Measurements from ENCODE around the gene CCNL1.

Gene CCNL1

DNA sequence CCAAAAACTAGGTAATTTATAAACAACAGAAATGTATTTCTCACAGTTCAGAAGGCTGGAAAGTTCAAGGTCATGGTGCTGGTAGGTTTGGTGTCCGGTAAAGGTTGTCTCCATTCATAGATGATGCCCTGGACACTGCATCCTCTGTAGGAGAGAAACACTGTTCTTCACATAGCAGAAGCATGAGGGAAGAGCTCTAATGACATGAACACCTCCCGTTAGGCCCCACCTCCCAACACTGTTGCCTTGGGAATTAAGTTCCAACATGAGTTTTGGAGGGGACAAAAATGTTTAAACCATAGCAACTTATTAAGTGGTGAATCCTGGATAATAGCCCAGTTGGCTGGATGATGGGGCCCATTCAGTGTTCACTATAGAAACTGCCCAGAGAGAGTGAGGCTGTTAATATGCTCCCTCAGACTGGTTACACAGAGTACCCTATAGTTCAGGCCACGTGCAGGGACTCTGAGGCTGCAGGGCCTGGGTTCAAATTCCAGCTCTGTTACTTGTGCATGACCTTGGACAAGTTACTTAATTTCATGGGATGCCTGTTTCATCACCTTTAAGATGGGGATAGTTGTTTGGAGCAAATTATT lies 37.0 kb downstream of the CCNL1 start:
- no peak for DNase-seq

DNA sequence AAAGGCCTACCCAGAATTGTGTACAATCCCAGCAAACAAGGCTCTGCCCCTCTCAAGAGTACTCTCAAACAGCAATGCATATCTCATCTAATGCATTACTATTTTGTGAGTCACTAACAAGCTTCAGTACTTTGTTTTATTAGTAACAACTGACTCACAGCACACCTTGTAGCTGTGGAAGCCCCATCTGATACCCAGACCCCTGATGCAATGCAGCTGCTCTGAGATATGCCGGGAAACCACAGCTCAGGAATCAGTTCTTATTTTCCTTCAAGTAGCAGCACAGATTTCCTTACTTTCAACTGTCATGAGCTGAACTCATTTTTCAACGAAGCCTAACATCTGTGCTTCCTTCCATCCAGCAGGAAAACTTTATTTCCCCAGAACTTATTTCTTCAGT lies 37.8 kb downstream of the CCNL1 start:
- DNase-seq = no peak

DNA sequence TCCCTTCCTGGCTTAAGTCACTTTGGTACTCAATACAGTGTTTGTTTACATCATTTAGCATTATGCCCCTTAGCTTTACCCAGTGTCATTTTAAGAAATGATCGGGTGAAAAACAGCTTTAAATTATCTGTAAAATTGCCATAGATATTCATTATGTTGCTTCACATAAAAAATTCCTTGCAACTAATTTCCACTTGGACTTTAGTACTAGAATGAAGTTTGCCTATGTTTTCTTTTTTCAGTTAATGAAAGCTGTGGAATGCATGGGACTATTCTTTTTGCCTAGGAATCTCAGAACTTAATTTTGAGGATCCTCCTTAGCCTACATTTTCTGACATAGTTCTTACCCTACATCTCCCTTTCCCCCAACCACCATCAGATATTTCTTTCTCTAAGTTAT lies 38.4 kb downstream of the CCNL1 start:
- DNase-seq = no peak

DNA sequence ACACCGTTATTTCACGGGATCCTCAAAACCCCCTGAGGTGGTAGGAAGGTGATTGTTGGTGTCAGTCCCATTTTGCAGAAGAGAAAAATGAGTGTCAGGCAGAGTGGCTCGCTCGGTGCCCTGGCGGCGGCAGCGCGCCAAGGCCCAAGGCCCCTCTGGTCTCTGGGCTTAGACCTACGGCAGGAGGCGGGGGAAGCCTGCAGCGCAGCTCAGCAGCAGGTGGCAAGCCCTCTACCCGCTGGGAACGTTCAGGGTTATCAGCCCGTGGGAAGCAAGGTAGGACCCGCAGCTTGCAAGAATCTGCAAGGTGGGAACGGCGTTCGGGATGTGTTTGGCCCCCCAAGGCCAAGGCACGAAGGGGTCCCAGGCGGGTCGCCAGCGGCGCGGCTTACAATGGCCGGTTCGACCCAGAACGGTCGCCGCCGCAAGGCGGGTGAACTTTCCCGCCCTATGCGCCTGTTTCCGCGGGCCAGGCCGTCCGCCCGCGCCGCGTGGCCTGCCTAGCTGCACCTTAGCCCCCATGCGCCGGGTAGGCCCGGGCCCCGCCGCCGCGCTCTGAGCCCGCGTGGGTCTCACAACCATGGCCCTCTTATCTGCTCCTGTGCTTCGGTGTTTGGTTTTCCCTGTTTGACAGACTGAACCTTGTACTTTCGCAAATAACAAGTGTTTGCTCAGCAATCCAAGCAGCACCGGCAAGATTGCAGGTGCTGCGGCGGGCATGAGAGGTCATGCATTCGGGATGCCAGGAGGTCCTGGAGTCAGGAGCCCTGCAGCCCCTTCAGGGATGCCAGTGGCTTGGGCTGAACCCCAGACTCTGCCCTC lies 39.7 kb downstream of the CCNL1 start:
- DNase-seq = no peak

DNA sequence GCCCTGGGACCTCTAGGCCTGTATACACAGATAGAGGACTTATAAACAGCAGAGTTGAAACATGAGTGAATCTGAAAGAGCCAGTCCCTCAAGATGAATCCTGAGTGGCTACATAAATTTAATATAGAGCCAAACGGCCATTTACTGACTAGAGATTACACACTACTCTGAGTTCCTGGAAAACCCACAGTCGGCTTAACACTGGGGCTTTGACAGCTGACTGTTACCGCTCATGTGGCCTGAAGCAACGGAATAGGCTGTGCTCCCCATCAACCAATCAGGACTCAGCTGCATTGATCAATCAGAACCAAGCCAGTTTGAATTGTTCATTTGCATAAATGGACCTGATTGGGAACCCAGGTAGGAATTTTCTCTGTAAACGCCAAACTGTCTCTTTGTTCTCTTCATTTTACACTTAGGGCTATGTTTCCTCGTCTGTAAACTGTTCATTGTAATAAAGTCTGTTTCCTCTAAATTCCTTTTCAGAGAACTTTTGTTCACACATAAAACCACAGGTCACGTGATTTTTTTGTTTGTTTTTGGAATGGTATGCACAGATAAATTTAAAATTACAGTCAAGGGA lies 40.5 kb downstream of the CCNL1 start:
- peak; percentile 63 to 70 for DNase-seq

DNA sequence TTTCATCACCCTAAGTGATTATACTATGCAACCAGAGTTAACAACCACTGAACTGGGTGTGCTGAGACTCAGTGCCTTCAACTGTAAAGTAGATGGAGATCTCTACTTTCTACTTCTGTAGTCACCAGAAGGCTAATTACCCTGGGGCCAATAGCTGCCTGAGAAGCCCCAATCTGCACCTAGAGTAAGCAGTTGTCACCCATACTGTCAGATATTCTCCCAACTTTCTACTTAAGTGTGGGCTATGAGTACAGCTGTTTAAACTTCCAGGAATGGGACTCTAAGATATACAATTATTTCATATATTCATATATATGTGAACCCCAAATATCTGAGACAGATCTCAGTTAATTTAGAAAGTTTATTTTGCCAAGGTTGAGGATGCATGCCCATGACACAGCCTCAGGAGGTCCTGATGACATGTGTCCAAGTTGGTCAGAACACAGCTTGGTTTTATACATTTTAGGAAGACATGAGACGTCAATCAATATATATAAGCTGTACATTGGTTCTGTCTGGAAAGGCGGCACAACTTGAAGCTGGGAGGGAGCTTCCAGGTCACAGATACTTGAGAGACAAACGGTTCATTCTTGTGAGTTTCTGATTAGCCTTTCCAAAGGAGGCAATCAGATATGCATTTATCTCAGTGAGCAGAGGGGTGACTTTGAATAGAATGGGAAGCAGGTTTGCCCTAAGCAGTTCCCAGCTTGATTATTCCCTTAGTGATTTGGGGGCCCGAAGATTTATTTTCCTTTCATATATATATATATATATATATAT lies 41.9 kb downstream of the CCNL1 start:
- DNase-seq = no peak

DNA sequence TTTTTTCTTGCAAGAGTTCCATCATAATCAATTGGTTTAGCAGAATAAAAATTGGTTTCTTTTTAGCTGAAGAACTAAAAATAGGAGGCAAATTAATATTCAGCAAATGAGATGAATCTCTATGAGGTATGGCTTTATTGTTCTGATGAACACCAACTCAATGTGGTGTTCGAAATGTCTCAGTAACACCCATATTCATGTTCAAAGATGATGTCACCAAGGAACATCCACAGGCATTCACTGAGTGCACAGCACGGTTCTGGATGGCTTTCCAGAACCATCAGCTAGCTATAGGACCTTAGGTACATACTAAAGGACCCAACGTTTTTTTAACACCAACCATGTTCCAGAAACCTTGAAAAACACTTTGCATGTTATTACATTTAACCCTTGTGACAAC lies 42.7 kb downstream of the CCNL1 start:
- DNase-seq = no peak

DNA sequence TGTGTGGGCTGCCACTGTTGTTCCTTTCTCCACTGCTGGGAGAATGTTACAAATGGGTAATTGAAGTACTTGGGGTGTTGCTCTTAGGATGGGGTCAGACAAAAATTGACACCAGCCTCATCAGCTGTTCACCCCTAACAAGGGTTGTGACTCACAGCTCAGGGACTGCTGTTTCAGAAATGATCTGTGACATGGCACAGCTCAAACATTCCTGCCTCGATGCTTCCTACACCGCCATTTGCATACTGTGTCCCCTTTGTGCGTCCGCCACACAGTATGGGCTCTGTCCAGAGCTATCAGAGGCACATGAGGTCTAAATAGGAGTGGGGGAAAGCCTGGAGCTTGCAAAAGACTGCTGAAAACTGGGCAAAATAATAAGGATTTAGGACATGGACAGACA lies 43.9 kb downstream of the CCNL1 start:
- DNase-seq = no peak

DNA sequence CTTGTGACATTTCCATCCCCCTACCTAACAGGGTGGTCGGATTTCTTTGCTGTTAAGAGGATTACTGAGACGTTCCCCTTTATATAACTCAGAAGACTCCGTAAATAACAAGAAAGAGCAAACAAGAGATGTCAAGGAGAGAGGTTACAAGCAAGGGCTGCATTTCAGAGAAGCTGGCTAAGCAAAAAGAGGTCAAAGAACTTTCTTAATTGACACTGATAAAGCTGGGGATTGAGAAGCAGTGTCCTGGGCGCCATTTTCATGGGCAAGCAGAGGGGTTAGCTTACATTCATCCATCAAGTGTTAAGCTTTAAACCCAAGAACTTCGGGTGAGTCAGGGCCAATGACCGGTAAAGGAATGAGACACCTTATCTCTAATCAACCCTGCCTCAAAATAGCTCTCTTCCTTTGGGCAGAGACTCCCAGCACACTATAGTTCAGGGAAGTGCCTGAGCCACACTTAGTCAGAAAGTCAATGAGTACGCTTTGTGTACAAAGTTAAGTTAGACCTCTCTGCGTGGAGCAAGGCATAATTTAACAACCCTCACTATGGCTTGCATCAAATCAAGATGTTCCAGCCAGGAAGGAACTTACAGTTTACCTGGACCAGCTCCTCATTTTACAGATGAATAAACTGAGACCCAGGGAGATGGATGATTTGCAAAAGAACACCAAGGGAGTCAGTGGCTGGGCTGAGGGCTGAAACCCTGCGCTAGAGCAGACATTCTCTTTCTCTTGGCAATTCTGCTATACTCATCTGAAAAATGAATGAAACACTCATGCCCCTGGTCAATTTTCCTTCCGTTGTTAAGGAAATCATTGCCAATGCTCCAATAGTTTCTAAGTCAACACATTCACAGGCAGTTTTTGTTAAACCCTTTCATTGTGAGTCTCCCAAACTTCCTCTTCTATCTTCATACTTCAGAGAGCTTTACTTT lies 44.6 kb downstream of the CCNL1 start:
- DNase-seq = no peak

DNA sequence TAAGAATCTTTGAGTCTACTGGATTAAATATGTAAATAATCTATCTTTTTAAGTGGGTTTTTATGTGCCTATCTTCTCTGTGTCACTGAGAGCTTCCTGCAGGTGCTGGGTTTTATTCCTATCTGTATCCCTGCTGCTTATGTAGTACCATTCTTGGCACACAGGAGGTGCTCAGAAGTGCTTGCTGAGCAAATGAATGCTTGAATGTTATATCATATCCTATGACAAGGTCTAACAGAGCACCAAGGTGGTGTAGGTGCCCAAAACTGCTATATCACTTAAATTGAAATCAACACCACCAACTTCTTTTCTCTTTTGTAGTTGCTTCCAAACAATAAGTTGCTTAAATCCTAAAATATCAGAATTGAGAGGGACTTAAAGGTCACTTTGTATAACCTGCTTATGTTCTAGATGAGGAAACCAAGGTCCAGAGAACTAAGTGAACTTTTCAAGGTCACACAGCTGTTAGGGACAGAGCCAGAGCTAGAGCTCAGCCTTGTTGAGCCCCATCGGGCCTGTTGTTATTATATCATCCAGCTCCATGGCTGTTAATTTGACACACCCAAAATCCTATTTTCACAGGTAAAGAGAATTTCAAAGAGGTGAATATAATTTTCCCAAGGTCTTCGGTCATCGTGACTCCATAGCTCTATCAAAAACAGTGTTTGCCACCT lies 46.0 kb downstream of the CCNL1 start:
- DNase-seq = no peak

DNA sequence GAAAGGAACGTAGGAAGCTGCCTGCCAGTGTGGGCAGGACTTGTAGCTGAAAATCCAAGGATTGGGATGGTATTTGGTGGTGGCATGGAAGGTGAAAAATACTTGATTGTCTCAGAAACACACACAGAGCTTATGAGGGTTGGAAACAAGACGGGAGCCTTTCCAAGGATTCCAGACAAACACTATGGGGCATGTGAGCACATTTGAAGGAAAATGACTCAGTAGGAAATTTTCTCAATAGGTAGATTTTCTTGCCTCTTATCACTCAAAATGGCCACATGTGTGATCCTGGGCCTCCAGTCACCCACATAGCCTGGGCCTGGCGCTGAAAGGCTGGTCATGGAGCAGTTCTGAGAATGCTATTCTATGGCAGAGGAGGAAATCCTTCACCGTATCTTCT lies 47.4 kb downstream of the CCNL1 start:
- no peak for DNase-seq

DNA sequence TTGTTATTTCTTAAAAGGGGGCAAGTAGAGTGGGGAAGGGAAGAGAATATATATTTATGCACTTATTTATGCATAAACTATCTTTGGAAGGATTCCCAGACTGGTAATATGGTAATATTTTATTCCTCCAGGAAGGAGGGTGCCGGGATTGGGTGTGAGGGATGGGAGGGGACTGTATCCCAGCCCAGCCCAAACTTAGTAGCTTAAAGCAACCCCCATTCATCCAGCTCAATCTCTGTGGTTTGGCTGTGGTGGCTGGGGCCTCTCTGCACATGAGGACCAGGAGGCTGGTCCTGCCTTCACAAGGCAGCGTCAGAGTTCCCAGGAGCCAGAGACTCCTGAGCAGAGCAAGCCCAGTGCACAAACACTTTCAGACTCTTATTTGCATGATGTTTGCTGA lies 48.4 kb downstream of the CCNL1 start:
- DNase-seq = no peak

DNA sequence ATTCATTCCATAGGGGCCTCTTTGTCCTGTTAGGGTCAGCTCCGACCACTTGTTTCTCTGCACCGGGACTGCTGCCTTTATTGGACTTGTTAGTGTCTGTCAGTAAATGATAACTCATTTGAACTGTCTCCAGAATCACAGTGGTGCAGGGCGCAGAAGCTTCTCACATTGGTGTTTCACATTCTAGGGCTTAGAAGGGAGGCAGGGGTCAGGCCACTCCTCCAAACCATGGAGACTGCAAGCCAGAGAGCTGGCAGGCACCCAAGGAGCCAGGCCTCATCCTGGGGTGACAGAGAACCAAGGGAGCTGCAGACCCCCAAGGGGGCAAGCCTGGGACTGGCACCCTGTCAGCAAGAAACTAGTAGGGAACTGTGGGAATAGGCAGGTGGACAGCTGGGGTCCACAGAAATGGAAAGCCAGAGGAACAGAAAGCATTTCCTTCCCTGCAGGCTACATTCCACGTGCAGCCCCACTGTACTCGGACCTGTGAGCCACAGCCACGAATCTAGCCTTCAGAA lies 49.1 kb downstream of the CCNL1 start:
- DNase-seq = no peak

DNA sequence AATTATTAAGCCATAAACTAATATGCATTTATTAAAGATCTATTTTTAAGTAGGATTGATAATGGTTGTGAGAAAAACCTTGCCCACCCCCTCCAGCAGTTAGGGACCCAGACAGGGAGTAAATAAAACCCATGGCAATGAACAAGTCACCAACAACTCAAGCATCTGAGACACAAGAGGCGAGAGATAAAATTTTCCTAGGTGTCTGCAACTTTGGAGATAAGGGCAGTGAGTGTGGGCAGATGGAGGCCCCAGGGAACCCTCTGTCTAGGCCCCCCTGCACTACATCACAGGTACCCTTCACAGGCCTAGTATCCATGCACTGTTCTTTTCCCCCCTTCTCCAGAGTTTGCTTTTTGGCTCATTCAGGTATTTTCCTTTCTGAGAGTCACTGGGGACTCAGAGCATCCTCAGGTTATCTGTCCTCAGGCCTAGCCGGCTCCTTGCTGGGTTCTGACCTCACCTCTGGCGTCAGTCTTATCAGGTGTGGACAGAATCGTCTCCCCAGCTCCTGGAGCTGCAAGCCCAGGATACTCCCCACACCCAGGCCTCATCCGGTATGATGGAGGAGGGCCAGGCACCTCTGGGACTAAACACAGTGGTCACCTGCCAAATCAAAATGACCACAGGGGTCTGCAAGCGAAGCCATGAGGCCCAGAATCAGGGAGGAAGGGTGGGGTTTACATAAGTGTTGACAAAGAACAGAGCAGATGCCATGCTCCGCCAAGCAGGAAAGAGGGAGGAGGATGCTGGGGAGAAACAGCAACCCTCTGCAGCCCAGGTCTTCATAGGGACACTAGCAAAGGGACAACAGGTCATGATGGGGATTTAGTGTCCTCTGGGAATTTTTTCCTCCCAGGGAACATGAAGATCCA lies 50.4 kb downstream of the CCNL1 start:
- DNase-seq = no peak

DNA sequence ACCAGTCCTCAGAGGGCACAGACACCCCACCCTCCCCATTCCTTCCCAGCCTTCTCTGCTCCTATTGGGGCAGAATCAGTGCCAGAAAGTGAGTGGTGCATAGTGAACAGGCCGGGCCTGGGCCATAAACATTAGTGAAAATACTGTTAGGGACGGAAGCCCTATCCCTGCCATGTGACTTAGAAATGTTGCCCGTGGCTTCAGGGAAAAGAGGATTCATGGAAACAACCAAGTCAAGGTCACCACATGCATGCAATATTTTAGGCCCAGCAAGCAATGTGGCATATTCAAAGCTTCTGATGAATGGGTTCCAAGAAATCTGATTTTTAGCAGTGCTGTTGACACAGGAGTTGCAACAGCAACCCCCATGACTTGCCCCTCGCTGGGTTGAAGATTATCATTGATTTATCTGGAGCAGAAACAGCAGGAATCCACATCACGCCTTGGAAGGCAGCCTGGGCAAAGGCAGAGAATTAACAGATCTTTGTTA lies 52.3 kb downstream of the CCNL1 start:
- no peak for DNase-seq

DNA sequence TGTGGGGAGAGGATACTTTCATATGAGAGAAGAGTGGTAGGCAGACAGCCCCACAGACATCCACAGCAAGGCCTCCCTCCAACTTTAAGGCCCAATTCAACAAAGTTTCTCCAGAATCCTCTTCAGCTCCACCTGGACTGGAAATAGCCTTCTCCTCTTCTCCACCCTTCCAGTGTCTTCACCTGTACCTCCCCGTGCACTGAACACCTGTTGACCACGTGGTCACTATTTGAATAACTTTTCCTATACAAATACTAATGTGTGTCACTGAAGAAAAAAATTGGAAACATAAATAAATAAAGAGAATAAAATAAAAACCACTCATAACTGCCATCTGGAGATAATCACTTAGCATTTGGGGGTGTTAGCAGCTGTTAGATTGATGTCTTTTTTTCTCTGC lies 52.9 kb downstream of the CCNL1 start:
- no peak for DNase-seq

DNA sequence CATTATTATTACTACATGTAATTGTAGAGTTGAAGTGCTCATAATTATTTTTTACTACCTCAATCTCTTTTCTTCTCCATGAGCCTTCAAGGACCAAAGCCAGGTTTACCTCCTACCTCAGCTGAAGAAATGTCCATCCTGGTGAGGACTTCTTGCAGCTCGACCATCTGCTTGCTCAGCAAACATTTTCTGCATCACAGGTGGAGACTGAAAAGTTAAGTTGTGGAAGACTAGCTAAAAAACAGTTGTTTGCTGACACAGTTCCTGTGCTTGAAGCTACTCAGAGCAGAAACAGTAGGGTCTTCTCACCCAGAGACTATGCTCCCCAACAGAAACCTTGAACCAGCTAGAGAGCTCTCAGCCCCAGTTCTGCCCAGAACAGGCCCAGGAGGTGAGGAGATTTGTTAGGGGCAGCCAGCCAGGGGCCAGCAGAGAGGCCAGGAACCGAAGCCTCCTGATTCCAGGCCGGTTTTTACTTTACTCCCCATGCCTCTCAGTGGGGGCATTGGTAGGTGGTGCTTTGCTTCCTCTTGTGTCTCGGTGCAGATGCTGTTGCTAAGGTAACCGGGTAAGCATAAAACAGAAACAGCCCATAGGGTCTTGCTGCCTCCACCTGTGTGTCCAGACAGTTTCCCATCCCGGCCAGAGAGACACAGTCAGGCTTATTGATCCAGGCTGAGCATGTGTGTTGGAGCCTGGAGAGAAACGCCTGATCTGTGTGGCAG lies 54.9 kb downstream of the CCNL1 start:
- peak; percentile 36 to 40 for DNase-seq

DNA sequence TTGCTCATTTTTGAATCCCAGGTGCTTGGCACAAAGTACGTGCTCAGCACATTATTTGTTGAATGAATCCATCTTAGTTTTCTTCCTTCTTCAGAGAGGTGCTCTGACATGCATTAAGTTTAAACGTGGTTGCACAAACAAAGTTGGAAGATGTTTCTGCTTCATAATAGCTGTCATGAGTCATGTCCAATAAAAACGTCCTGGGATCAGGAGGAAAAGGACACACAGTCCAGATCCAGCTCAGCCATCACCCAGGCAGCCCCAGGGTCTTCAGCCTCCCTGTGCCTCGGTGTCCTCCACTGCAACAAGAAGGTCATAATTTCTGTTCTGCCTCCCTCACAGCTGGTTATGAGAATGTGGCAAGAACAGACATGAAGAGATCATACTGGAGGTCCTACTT lies 55.4 kb downstream of the CCNL1 start:
- no peak for DNase-seq

DNA sequence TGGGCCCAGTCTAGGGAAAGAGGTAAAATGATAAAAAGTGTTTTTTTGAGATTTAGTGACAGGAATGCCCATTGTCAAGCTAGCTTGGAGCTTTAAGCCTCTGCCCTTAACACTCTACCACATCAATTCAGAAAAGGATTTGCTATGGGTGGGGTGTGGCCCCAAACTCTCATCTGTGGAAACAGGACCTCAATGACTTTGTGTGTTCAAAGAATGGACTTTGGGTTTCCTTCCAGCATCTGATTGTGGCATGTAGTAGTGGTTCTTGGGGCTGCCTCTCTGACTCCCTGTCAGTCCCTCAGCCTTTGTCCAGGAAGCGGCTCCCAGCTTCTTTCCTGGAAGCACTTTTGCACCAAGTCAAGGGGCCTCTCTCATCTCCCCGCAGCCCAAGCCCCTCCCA lies 56.1 kb downstream of the CCNL1 start:
- no peak for DNase-seq

DNA sequence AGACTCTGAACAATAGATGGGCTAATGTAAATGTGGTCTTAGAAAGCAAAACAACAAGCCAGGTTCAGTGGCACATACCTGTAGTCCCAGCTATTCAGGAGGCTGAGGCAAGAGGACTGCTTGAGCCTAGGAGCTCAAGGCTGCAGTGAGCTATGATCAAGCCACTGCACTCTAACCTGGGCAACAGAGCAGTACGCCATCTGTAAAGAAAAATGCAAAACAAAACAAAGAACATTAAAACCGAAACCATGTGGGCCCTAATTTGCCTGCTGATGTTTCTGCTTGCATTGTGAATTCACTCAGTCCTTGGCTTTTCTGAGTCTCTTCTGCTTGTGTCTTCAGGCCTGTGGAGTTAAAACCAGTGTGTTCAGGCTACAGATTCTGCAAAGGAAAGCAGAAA lies 56.7 kb downstream of the CCNL1 start:
- DNase-seq = no peak
